ENCODE results near the gene CACHD1. TPM values are rescaled to one million over a fixed set of nuclear protein-coding genes. Genes with fewer than 3 reads are reported as not detected.

CACHD1 gene
- total and polyA plus RNA-seq, 9 of the 15 experiments (the other 6 are each of a cell fraction or from before 2014, with no cell fraction given) = 0.07 TPM; not detected in 8

DNA sequence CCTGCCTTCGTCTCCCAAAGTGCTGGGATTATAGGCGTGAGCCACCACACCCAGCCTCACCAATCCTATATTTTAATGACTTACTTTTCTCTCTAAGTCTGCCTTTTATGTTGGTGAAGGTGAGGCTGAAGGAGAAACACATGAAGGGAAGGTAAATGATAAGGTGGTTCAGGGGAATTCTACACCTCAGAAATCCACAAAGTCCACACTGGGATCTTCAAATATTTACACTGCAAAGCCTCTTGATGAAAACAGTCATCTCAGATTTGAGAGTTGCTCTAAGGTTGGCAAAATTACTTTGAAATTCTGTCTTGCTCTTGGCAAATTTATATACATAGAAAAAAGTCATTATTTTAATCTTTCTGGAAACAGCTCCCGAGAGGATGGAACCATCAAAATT lies 42.0 kb upstream of the CACHD1 start:
- Histone ChIP-seq H3K9me1 (ENCODE audit: control insufficient read depth, insufficient read depth, low read length) (no peaks in the 10 kb centered on the region), H3K4me3 (no peak overlapping the region), H3K36me3 (ENCODE audit: control insufficient read depth, insufficient read depth, low read length) (no peaks in the 10 kb centered on the region), H2AFZ (ENCODE audit: low read depth, low read length) (no peak overlapping the region), H3K9ac (ENCODE audit: insufficient read depth in 1 of 2, low read depth in 2 of 2, low read length in 2 of 2) (no peak overlapping the region), H3K4me1 (replicated peaks in 1 of 2; ENCODE audit: control insufficient read depth in 2 of 2, insufficient read depth in 2 of 2, low read length in 2 of 2) (no peaks in the 10 kb centered on the region), H3K27ac (ENCODE audit: extremely low read depth, low read depth, low read length) (no peak overlapping the region), H3K9me3 (replicated peaks; ENCODE audit: control insufficient read depth, insufficient read depth, low read depth, low read length) (no peaks in the 10 kb centered on the region), H4K20me1 (replicated peaks; ENCODE audit: control insufficient read depth, insufficient read depth, low read length) (no peaks in the 10 kb centered on the region), H3K27me3 (ENCODE audit: control insufficient read depth in 2 of 2, insufficient read depth in 2 of 2, low read length in 2 of 2) (peaks cover 4 to 6% of the 10 kb centered on the region in 2 experiments; a peak in 4 of 5 replicates), H3K79me2 (ENCODE audit: control insufficient read depth, insufficient read depth, low read length) (no peaks in the 10 kb centered on the region), H3K4me2 (ENCODE audit: insufficient read depth, low read length) (no peak overlapping the region)
- FAIRE-seq = no peak
- ATAC-seq = no peak
- no peak for DNase-seq (ENCODE audit: extremely low read depth in 1 of 4, low spot score in 3 of 4)
- no peak for TF ChIP-seq ZC3H4 (CRISPR knock-in tag; IDR thresholded peaks at IDR 0.05; ENCODE audit: borderline replicate concordance)
- no peak for TF ChIP-seq ZNF830 (CRISPR knock-in tag; IDR thresholded peaks at IDR 0.05)
- no peak for TF ChIP-seq ZNF165 (CRISPR knock-in tag; IDR thresholded peaks at IDR 0.05; ENCODE audit: borderline replicate concordance)
- TF ChIP-seq GTF2F1 (IDR thresholded peaks at IDR 0.05; ENCODE audit: low read depth, low read length) = no peak
- TF ChIP-seq MCM3 (IDR thresholded peaks at IDR 0.05) = no peak
- no peak for TF ChIP-seq ZBTB9 (CRISPR knock-in tag; IDR thresholded peaks at IDR 0.05)
- no peak for TF ChIP-seq NFXL1 (CRISPR knock-in tag; IDR thresholded peaks at IDR 0.05)
- no peak for TF ChIP-seq PHB2 (IDR thresholded peaks at IDR 0.05; ENCODE audit: low read depth)
- TF ChIP-seq RREB1 (CRISPR knock-in tag; IDR thresholded peaks at IDR 0.05) = no peak
- intact Hi-C loops (cut with micrococcal nuclease) = no loop called here
- in situ Hi-C loops (cut with MboI) = no loop called here
- BruUV-seq (replicated peaks) = no TSS peak
- POLR2A ChIA-PET = no interaction called here
- 0% methylated on average over 2 of the region's 3 CpGs for WGBS (ENCODE audit: insufficient coverage, low coverage, missing lambda C conversion rate)
- CTCF ChIA-PET (ENCODE audit: low intra/inter-chr PET ratio) = no interaction called here

Data from K562 (cell line).